ENCODE data around the gene BANK1. TPM values are rescaled to one million over a fixed set of nuclear protein-coding genes. Genes with fewer than 3 reads are reported as not detected.

Gene BANK1
- total RNA-seq, 1 donor from 2014 or later, result 0.87 TPM

- H3K27me3 Mint-ChIP-seq (ENCODE audit: low read depth), result no peaks in the 10 kb centered on the region
- H3K4me3 Mint-ChIP-seq, result no peak overlapping the region
- no peak for DNase-seq (ENCODE audit: low spot score in 2 of 2, unreplicated experiment in 2 of 2)
- no peaks in the 10 kb centered on the region for H3K36me3 Mint-ChIP-seq
- H3K9me3 Mint-ChIP-seq, result peaks cover 11% of the 10 kb centered on the region
- no peak overlapping the region for H3K27ac Mint-ChIP-seq
- TF ChIP-seq, protein P1, sequence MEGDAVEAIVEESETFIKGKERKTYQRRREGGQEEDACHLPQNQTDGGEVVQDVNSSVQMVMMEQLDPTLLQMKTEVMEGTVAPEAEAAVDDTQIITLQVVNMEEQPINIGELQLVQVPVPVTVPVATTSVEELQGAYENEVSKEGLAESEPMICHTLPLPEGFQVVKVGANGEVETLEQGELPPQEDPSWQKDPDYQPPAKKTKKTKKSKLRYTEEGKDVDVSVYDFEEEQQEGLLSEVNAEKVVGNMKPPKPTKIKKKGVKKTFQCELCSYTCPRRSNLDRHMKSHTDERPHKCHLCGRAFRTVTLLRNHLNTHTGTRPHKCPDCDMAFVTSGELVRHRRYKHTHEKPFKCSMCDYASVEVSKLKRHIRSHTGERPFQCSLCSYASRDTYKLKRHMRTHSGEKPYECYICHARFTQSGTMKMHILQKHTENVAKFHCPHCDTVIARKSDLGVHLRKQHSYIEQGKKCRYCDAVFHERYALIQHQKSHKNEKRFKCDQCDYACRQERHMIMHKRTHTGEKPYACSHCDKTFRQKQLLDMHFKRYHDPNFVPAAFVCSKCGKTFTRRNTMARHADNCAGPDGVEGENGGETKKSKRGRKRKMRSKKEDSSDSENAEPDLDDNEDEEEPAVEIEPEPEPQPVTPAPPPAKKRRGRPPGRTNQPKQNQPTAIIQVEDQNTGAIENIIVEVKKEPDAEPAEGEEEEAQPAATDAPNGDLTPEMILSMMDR (IDR thresholded peaks at IDR 0.05; ENCODE audit: unreplicated experiment), result no peak
- no peaks in the 10 kb centered on the region for H3K4me1 Mint-ChIP-seq
Observed at GRCh38 chr4:101911616-101912015, 121.1 kb downstream of the BANK1 start.

DNA sequence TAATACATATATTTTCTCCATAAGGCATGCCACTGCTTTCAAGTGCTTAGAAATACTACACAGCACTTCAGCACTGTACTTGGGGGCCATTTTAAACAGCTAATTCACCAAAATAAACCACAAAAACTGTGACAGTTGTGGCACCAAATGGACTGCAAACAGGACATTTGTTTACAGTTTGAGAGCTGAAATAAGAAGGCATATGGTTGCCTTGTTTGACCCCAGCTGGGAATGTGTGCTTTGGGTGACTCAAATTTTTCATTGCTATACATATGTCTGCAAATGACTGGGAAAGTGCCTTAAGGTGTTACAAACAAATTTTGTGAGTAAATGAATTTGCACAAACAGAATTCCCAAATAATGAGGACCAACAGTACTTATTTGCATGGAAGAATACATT lies 124.2 kb downstream of the BANK1 start:
- Mint-ChIP-seq H3K4me3 (no peak overlapping the region), H3K27ac (no peak overlapping the region), H3K27me3 (ENCODE audit: low read depth) (no peaks in the 10 kb centered on the region), H3K36me3 (no peaks in the 10 kb centered on the region), H3K9me3 (peaks cover 9% of the 10 kb centered on the region), H3K4me1 (no peaks in the 10 kb centered on the region)
- no peak for DNase-seq (ENCODE audit: low spot score in 2 of 2, unreplicated experiment in 2 of 2)
- TF ChIP-seq, protein P1 (IDR thresholded peaks at IDR 0.05; ENCODE audit: unreplicated experiment), result no peak

- DNase-seq (ENCODE audit: low spot score in 2 of 2, unreplicated experiment in 2 of 2), result no peak
- Mint-ChIP-seq H3K4me3 (no peak overlapping the region), H3K27ac (no peak overlapping the region), H3K9me3 (no peaks in the 10 kb centered on the region), H3K36me3 (no peaks in the 10 kb centered on the region), H3K27me3 (ENCODE audit: low read depth) (no peaks in the 10 kb centered on the region), H3K4me1 (peaks cover 10% of the 10 kb centered on the region)
- TF ChIP-seq, protein P1 (IDR thresholded peaks at IDR 0.05; ENCODE audit: unreplicated experiment), result no peak
Observed at GRCh38 chr4:101919373-101919977, 128.9 kb downstream of the BANK1 start.

DNA sequence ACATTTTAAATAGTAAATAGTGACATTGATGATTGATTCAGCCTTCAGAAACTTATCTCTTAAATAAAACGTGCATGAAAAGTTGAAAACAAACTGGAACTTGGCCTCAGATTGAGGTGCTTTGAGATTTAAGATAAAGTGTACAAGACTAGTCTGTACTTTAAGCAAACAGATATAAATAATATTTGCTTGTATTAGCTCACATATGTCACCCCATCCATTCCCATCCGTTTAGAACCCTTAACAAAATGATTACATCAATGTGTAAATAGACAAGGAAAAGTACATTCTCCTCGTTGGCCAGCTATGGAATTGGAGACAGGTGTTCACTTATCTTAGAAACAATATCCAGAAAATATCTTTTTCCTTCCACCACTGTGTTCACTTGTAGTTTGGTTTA lies 130.8 kb downstream of the BANK1 start:
- no peaks in the 10 kb centered on the region for H3K27me3 Mint-ChIP-seq (ENCODE audit: low read depth)
- TF ChIP-seq, protein P1 (IDR thresholded peaks at IDR 0.05; ENCODE audit: unreplicated experiment), result no peak
- no peak overlapping the region for H3K4me3 Mint-ChIP-seq
- H3K36me3 Mint-ChIP-seq, result no peaks in the 10 kb centered on the region
- no peak overlapping the region for H3K27ac Mint-ChIP-seq
- DNase-seq (ENCODE audit: low spot score in 2 of 2, unreplicated experiment in 2 of 2), result no peak
- no peaks in the 10 kb centered on the region for H3K9me3 Mint-ChIP-seq
- H3K4me1 Mint-ChIP-seq, result peaks cover 10% of the 10 kb centered on the region

DNA sequence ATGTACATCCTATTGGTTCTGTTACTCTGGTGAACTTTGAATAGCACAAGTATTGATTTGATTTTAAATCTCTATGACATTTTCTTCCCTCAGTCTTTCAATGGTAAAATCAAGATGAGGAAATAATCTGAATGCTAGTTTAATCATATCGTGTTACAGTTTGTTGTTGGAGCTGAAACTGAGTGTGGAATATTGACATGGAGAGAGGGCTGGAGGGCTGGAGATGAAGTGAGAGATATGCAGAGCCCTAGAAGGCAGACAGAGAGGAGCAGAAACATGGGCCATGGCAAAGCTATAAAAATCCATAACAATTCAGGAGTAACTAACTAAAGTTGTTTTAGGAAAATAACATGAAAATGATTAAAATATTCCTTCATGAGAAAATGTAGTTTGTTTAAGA lies 141.1 kb downstream of the BANK1 start:
- no peak for DNase-seq (ENCODE audit: low spot score in 2 of 2, unreplicated experiment in 2 of 2)
- peaks cover 2% of the 10 kb centered on the region for H3K9me3 Mint-ChIP-seq
- H3K36me3 Mint-ChIP-seq, result no peaks in the 10 kb centered on the region
- H3K27me3 Mint-ChIP-seq (ENCODE audit: low read depth), result no peaks in the 10 kb centered on the region
- H3K4me1 Mint-ChIP-seq, result peaks cover 10% of the 10 kb centered on the region
- no peak overlapping the region for H3K4me3 Mint-ChIP-seq
- H3K27ac Mint-ChIP-seq, result no peak overlapping the region
- TF ChIP-seq, protein P1 (IDR thresholded peaks at IDR 0.05; ENCODE audit: unreplicated experiment), result no peak

DNA sequence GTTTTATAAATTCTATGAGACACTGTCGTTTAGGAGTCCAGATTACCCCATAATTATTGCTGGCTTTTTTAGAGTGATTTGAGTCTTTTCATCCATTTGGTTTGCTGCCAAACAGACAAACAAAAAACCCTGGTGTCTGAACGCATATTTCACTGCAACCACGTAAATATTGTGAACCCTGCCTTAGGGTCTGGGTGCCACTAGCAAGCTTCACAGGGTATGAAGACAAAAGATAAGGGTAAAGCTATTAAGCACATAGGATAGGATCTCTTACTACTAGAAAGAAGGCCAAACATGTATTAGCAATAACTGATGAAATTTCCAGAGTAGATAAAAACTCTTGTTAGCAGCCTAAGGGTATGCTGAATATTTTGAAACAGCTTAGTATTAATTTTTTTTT lies 143.3 kb downstream of the BANK1 start:
- Mint-ChIP-seq H3K36me3 (no peaks in the 10 kb centered on the region), H3K9me3 (peaks cover 11% of the 10 kb centered on the region), H3K27ac (no peak overlapping the region), H3K4me3 (no peak overlapping the region), H3K27me3 (ENCODE audit: low read depth) (no peaks in the 10 kb centered on the region), H3K4me1 (peaks cover 10% of the 10 kb centered on the region)
- TF ChIP-seq, protein P1 (IDR thresholded peaks at IDR 0.05; ENCODE audit: unreplicated experiment), result no peak
- no peak for DNase-seq (ENCODE audit: low spot score in 2 of 2, unreplicated experiment in 2 of 2)
